GM18526 (cell line): Measurements from ENCODE around the gene GALNT12.

Experiments used
- POLR2A ChIP-seq: IDR thresholded peaks from 3 replicates; pipeline ENCODE4 v1.6.1; 2011; ENCODE audit not compliant: insufficient read length; ENCODE audit errors: extremely low read depth

The GALNT12 gene

DNA sequence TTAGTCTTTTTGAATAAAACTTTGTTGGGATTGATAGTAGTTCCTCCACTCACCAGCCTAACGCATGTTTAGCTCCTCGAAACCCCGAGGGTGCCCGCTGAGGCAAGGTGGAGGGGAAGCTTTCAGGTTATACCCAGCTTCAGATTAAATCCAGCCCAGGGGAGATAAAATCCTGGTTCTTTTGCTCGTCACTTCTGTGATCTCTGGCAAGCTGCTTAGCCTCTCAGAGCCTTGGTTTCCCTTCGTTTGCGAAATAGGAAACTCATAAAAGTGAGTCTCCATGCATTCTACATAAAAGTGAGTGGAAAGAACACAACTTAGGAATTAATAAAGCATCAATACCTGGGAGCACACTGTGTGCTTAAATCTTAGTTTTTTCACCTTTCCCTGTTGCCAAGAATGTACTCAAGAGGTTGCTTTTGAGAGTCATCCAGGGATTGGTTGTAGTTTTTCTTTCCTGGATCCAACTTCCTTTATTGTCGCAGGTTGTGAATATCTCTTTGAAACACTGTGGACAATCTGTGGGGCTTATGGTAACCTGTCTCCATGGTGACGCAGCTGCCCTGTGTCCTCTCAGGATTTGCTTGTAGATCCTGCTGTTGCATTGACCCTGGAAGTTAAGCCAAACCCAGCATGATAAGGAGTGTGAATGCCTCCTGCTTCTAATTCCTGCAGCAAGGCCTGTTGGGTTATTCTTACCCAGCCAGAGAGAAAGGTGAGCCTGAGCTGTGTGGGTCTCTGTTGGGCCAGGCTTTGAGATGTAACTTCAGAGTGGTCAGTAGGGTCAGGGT is 2.0 kb downstream of the GALNT12 start:
- TF ChIP-seq POLR2A = no peak

DNA sequence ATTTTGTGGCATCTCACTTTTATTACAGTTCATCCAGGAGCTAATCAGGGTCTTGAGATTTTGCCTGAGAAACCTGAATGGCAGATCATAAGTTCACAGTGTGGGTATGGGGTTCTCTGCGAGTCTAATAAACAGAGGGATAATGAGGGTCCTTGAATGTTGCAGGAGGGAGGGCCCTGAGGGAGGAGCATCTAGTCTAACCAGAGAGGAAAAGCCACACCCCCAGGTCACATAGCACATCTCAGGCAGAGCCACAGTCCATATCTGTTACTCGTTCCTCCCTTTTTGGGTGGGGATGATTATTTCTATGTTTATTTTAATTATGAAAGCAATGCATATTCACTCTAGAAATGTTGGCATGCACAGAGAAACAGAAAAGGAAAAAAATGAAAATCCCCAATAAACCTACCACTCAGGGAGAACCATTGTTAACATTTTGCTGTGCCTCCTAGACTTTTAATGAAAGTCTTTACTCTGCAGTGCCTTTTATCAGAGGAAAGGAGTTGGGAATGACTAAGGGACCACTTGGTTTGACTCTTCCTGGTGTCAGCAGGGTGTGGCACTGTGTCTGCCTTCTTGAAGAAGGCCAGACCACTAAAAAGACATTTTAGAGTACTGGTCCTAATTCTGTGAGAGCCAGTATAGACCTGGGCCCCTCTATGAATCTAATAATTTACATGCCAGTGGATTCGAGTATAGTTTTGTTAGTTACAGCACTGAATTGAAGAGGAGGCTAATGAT is 2.8 kb downstream of the GALNT12 start:
- TF ChIP-seq POLR2A = no peak

DNA sequence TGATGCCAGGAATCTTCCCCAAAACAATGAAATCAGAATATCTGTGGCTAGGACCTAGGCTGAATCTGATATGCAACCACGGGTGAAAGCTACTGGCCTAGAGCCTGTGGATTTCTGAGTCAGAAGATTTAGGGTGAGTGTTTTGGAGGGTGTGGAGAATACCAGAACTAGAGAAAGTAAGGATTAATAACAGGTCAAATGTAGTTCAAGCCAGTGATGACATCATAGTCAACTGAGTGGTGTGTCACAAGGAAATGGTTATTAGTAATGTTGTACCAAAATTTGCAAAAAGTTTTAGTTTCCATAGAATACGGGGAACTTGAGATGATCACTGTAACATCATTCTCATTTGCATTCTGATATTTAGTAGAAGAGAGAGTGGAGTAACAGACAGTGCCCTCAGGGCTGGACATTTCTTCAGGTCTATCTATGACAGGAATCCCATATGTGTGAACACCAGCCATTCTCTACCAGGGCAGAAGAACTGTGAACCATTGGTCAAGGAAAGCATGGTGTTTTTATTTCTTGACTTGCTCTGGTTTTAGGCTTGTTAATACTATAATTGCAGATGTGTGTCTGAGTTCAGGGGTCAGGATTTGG is 3.7 kb downstream of the GALNT12 start:
- no peak for TF ChIP-seq POLR2A

DNA sequence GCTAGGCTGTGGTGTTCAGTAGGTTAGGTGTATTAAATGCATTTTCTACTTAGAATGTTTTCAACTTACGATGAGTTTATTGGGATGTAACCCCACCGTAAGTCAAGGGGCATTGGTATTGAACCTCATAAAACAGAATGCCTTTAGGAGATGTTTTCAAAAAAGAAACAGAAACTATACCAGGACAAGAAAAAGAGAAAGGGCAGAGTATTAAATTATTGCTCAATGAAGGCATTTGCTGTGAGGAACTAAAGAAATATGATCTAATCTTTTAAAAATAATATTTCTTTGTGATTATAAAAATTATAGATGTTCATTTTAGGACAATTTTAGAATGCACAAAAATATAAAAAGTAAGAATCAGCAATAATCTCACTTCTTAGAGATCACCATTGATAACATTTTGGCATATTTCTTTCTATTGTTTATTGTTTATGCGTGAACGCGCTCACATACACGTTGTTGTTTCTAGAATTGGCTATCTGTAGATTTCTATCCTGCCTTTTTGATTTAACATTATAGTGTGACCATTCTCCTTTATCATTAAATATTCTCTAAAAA is 8.0 kb downstream of the GALNT12 start:
- TF ChIP-seq POLR2A = no peak

DNA sequence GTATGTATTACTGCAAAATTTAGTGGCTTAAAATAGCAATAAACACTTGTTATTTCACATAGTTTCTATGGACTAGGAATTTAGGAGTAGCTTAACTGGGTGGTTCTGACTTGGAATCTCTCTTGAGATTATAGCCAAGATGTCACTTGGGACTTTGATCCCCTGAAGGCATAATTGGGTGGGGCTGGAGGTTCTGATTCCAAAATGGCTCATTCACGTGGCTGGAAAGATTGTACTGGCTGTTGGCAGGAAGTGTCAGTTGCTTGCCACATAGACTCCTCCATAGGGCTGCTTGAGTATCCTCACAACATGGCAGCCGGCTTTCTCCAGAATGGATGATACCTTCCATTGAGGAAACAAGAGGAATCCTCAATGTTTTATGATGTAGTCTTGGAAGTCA is 11.3 kb downstream of the GALNT12 start:
- no peak for TF ChIP-seq POLR2A

DNA sequence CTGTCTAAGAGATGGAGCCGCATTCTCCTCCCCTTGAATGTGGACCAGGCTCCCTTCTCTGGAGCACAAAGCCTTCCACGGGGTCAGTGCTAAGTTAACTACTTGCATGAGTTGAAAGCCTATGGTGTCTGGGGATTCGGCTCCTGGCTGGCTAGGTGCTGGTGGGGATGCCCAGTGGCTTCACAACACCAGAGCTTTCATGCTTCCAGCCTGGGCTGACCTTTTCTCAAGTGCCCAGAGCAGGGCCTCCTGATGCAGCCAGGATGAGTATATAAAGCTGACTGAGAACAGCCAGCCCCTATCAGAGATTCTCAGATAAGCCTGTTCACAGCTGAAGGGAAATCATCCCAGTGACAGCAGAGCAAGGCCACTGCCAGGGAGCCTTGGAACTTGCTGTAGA is 11.8 kb downstream of the GALNT12 start:
- TF ChIP-seq POLR2A = no peak

DNA sequence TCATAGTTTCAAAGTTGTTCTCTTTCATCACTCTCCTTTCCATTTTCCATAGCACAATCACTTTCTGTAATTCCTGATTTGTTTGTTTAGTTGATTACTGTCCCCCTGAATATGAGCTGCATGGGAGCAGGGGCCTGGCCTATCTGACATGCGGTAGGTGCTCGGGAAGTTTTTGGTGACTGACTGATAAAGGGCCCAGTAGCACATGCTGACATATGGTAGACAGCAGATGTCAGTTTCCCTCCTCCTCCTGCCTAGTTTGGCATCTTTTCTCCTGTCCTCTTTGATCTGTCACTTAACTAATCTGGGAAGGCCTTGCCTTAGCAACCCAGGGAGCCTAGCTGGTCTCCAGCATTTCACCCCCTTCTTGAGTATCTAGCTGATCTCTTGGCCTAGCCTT is 14.4 kb downstream of the GALNT12 start:
- TF ChIP-seq POLR2A = no peak

DNA sequence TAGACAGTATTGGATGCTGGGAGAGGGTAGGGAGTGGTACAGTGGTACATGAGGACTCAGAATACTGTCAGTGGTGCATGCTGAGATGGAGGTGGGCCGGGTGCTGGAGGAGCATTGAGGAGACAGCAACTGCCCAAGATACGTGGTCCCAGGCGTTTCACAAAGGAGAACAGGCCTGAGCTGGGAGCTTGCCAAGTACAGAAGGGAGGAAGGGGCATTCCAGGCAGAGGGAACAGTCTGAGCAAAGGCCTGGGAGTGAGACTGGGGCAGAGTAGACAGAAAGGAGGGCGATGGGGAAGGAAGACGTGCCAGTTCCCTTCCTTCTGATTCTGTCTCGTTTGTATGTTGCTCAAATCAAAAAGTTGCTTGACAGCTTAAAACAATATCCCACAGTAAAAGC is 15.2 kb downstream of the GALNT12 start:
- no peak for TF ChIP-seq POLR2A

DNA sequence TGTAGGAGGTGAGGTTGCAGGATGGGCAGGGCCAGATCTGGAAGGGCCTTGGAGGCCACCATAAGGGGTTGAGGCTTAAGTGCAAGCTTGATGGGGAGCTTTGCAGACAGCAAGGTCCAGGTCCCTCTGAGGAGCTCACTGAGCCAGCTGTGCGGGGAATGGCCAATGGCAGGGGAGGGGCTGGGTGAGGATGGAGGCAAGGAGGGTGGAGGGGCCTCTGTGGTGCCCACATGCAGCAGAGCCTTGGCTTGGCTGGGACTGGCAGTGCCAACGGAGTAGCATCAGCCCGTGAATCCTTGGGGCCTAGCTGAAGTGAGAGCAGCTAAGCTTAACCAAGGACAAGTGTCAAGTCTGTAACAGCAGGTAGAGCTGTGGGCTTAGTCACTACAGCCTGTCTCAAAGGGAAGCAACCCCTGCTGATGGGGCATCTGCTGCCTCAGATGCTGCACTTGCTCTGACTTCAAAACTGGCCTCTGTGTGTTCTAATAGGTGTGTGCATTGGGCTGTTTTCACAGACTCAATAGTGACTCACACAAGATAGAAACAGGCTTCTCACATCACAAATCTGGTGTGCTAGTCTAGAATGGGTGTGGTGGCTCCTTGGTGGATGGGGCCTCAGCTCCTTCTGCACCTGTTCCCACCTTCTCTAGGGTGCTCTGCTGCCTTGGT is 16.3 kb downstream of the GALNT12 start:
- TF ChIP-seq POLR2A = no peak

DNA sequence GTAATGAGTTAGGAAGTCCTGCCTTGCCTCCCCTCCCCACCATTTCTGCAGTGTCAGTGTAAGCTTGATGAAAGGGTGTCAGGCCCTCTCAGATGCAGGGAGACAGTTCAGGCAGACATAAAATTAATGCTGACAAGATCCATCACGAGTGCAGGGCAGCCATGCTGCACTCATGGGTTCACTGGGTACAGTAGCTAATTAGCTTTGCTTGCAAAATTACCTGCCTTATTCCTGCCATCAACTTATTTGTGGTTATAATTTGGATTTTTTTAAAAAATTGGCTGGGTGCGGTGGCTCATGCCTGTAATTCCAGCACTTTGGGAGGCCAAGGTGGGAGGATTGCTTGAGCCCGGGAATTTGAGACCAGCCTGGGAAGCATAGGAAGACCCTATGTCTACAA is 17.9 kb downstream of the GALNT12 start:
- TF ChIP-seq POLR2A = no peak

DNA sequence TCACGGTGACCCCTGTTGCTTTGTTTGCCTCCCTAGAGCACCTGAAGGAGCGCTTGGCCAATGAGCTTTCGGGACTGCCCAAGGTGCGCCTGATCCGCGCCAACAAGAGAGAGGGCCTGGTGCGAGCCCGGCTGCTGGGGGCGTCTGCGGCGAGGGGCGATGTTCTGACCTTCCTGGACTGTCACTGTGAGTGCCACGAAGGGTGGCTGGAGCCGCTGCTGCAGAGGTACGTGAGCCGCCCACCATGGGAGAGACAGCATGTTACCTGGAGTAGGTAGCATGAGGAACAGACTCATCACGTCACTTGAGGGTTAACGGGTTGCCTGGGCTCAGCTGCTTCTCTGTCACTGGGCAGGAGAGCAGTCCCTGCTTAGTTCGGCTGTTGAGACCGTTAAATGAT is 19.2 kb downstream of the GALNT12 start:
- no peak for TF ChIP-seq POLR2A

DNA sequence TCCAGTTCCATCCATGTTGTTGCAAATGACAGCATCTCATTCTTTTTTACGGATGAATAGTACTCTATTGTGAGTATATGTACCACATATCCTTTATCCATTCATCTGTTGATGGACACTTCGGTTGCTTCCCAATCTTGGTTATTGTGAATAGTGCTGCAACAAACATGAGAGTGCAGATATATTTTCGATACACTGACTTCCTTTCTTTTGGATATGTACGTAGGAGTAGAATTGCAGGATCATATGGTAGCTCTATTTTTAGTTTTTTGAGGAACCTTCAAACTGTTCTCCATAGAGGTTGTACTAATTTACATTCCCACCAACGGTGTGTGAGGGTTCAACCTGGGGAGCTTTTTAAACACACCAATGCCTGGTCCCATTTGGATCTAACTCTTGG is 22.3 kb downstream of the GALNT12 start:
- TF ChIP-seq POLR2A = no peak

DNA sequence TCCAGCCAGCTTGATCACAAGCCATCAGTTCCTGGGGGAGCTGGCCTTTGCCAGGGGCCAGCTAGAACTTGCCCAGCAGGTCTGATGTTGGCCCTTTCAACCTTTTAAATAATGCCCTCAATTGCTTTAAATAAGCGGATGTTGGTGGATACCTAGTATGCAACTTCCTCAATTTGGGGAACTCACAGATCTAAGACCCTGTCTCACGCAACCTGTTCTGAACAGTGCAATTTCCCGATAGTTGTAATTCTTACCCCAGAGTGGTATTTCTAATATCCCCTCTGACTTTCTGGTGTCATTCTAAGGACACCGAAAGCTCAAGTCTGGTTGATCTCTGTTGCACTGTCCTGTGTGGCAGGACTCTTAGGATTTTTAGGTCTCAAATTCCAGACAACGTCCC is 23.1 kb downstream of the GALNT12 start:
- no peak for TF ChIP-seq POLR2A

DNA sequence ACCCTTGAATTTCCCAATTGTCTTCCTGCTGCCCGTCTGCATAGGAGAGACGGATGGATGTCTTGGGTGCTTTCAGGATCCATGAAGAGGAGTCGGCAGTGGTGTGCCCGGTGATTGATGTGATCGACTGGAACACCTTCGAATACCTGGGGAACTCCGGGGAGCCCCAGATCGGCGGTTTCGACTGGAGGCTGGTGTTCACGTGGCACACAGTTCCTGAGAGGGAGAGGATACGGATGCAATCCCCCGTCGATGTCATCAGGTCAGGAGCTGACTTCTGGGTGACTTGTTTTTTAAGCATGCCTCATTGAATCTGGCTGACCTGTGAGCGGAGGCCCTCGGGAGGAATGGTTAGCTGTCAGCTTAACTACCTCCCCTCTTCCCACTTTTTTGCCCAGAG is 24.2 kb downstream of the GALNT12 start:
- no peak for TF ChIP-seq POLR2A

DNA sequence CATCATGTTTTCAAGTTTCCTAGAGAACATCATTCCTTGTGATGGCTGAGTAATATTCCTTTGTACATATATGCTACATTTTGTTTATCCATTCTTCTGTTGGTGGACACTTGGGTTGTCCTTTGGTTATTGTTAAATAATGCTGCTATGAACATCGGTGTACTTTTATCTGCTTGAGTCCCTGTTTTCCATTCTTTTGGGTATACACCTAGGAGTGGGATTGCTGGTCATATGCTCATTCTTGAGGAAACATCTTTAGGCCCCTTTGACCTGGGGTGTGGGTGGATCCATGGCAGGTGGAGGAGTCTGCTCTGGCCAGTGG is 25.3 kb downstream of the GALNT12 start:
- no peak for TF ChIP-seq POLR2A

DNA sequence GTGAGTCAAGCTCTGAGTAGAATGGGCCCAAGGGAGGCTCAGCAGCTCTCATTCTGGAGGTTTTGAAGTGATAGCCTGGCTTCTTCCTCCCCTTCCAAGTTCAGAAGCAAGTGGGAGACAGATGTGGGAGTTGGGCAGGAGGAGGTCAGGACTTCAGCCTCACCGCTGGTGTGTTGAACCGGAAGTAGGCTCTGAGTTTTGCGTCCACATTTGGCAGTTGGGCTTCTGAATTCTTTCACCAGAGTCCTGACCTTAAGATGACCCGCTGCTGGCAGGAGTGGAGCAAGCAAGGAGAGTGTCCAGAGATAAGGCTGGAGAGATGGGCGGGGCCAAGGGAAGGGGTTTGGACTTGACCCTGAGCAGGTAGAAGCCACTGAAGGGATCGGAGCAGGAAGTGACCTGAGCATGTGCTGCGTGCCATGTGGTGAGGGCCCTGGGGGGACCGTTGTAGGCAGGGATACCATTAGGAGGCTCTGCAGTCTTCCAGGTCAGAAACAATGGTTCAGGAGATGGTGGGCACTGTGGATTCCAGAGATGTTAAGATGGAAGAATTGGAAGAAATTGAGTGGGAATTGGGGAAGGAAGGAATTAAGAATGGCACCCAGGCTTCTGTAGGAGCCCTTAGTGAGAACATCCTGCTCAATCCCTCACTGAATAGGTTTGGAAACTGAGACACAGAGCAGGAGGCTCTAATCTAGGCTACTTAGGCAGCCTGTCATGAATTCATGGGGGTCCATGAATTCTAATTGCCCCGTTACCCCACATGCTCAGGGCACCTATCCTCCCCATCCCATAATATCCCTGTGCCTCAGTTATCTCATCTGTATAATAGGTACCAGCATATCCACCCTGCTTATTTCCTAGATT is 25.9 kb downstream of the GALNT12 start:
- no peak for TF ChIP-seq POLR2A
